HG02678 (cell line): ENCODE results near the gene PAK5.

Source experiments
- ATAC-seq: cut with Tn5 transposase; IDR thresholded peaks from one replicate; pipeline ENCODE4 v1.9.1; 2021; ENCODE audit warnings: mild to moderate bottlenecking, moderate library complexity; ENCODE audit not compliant: unreplicated experiment

PAK5 gene

DNA sequence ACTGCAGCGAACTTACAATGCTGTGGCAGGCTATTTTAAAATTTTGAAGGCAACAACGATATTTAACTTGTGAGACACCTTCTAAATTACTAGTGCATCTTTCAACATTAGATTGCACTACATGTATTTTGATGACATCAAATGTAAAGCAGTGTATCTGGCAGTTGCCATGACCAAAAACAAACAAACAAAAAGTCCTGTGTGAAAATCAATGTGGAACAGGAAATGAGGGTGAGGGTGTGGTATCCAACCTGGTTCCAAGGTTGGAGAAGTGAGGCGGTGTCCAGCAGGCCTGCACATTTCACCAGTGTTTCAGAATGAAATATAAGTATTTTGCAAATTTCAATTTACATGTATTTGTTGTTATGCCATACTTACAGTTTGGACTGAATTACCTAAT is 212.5 kb downstream of the PAK5 start:
- no peak for ATAC-seq

DNA sequence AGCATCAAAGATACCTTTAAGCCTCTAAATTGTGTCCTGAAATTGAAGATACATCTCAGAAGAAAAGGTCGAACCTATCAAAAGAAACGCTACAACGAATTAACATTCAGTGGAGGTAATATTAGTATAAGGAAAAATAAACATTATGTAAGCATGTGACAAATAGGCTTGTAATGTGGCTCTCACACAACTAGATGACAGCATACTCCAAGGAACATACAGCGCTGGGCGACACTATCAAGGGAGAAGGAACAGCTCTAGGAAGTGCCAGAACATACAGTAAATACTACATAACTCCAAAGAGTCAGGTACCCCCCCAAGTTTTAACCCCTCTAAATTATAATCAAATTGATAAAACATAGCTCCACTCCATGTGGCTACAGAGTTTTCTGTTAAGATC is 220.9 kb downstream of the PAK5 start:
- ATAC-seq, result no peak

DNA sequence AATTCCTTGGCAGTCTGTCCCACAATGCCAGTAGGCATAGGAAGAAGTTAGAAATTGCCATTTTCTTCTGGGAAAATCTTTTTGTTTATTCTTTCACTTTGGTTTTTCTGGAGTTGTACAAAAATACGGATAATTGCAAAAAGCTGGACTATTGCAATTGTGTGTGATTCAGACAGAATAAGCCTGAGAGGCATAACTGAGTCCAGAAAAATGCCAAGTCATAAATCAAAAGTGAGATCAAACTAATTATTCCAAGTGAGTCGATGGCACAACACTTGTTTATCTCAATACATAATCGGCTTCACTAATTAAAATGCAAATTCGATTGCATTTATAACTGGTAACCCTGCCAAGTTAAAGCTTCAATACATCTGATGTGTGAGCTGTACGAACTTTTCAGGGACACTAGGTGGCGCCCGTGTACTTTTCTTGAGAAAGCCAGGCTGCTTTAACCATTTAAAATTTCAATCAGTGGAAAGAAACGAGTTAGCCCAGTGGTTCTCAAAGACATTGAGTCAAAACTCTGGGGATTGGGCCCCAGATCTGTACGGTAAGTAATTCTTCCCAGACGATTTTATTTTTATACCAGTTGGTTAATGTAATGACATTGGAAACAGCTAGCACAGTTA is 221.9 kb downstream of the PAK5 start:
- peak; percentile 38 for ATAC-seq

DNA sequence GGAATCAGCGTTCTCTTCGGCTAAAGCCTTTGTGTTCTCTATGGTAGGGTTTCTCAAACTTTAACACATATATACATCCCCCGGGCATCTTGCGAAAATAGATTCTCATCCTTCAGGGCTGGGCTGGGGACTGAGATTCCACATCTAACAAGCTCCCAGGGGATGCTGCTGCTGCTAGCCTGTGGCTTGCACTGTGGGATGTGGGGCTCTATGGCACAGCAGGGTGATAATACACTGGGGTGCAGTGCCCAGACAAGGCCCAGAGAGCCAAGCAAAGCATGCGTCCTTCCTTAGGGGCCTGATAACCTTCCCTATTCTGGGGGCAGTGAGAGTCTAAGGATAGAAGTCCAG is 222.4 kb downstream of the PAK5 start:
- peak; percentile 13 for ATAC-seq

DNA sequence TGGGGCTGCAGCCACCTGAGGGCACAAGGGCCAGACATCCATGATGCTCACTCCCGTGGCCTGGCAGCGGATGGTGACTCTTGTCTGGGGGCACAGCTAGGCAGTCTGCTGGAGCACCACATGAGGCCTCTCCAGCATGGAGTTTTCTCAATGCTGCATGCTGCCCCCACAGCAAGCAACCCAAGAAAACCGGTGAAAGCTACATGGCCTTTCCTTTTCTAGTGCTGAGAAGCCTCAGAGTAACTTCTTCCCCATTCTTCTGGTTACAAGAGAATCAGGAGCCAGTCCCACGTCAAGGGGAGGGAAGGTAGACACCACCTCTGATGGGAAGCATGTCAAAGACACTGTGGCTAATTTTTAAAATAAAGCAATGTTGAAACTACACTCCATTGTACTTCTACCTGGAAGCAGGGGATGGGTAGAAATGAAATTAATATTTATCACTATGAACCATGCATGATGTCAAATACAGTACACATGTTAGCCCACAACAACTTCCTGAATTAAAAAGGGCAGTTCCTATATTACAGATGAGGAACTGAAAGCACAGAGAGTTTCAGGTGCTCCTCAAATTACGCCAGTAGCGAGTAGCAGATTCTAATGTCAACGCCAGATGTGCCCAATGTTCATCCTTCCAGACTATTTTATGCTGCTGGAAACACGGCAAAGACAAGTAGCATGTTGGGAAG is 223.0 kb downstream of the PAK5 start:
- ATAC-seq, result peak; percentile 97

DNA sequence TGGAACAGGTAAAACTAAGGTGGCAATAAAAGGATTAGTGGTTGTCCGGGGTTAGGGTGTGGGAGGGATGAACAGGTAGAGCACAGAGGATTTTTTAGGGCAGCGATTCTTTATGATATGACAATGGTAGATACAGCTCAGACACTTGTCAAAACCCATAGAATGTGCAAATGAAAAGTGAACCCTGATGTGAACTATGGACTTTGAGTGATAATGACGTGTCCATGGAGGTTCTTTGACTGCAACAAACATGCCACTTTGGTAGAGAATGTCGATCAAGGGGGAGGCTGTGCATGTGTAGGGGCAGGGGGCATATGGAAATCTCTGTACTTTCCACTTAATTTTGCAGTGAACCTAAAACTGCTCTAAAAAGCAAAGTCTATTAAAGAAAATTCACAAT is 223.8 kb downstream of the PAK5 start:
- no peak for ATAC-seq

DNA sequence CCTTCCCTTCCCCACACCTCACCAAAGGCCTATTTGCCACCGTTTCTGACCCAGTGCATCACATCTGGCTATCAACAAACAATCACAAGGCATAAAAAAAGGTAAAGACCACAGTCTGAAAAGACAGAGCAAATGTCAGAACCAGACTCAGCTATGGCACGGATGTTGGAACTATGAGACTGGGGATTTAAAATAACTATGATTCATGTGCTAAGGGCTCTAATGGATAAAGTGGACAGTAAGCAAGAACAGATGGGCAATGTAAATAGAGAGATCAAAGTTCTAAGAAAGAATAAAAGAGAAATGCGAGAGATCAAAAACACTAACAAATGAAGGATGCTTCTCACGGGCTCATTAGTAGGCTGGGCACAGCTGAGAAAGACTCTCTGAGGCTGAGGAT is 225.0 kb downstream of the PAK5 start:
- ATAC-seq, result no peak

DNA sequence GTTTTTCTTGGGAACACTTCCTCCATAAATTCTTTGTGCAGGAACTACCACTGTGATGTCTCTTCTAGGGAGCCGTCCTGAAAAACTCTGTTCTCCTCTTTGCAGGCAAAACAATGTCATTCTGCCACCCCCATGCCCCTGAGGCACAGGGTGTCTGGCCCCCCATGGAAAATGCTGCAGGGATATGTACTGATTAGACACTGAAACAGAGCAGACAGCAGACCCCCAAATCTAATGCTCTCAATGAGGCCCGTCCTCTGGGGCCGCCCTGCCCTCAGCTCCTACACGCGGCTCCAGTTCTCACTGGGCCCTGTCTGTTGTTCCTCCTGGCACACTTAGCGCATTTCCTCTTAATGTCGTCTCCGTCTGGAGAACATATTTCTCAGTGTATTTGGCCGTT is 227.0 kb downstream of the PAK5 start:
- ATAC-seq, result no peak

DNA sequence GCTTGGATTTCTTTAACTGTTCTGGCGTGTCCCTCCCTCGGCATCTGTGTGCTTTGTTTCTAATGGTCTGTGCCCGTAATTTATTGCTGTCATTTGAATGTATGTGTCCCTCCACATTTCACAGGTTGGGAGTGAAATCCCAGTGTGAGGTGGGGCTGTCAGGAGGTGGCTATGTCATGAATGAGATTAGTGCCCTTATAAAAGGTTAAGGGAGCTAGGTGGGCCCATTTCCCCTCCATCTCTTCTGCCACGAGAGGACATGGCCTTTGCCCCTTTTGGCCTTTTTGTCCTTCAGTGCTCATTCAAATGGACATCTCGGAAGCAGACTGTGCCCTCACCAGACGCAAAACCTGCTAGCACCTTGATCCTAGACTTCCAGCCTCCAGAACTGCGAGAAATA is 228.2 kb downstream of the PAK5 start:
- ATAC-seq, result no peak

DNA sequence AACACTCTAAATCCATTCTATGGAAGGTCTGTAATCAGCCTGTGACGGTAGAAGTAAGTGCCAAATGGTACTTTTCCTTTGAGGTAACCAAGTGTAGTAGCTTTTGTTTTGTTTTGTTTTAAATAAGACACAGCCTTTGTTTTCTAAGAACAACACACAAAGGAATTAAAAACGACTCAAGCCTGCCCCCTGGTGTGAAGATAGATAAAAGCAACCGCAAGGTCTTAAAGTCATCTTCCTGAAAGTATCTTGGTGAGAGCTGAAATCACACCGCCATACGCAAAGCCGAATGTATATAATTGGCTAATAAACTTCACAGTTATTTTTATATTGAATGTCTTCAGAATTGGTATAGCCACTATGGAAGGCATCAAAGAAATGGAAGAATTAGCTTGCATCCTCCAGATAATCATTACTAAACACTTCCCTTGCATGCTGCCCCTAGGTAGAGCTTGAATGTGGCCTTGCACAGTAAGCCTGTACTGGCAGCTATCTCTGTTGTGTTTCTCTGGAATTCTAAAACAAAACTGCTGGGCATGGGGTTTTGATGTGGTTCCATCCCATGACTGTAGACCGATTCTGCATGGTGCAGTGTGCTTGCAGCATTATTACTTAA is 228.9 kb downstream of the PAK5 start:
- no peak for ATAC-seq

DNA sequence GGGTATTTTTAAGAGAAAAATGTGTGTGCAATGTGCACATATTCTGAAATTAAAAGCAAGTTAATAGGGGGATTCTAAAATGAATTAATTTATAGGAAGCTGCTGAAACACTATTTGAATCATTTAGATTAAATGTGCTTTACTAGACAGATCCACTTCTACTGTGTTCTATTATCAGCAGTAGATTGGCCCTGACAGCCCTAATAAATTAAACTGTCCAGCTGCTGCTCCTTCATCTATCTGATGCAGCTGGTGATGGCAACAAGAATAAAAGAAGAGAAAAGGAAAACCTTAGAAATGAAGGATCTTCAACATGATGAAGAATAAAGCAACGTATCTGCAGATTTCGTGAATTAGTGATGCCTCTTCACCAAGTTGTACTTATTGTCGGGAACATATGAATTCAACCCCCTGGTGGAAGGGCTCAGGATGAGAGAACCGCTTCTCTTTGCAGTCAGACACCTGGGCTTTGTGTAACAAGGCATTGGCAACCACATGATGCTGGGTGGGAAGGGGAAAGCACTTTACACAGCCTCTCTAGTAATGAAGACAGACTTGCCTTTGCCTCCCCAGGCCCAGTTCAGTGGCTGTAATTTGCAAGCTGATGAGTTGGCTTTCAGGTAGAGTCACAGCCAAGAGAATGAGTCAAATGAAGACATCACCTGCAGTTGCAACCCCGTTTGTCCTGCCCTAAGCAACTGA is 230.1 kb downstream of the PAK5 start:
- ATAC-seq, result no peak

DNA sequence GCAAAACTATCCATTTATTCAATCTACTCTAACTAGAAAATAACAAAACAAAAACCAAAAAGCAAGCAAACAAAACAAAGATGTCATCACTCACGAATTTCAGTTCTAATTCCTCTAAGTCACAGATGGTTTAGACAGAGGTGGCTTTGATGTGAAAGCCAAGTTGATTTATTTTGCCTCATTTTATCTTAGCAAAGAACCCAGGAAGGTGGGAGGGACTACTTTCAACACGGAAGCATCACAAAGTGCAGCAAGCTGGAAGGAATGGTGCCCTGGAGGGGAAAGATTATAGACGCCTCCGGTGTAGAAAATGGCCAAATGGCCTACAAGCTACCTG is 236.1 kb downstream of the PAK5 start:
- no peak for ATAC-seq

DNA sequence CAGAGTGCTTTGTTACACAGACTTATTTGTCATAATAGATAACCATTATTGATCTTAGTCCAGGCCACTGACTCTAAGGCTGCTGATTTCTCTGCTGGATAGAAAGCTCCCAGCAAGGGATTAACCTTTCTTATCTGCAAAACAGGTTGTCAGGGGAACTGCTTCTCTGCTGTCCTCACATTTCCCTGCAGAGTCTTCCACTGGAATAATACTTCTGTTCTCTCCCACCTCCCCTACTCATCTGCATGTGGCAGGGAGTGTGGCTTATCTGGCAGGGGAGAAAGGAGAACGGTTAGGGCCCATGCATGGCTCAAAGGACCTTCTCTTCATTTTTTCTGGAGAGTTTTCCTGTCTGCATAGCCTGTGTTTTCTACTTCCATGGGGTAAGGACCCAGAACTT is 238.3 kb downstream of the PAK5 start:
- no peak for ATAC-seq

DNA sequence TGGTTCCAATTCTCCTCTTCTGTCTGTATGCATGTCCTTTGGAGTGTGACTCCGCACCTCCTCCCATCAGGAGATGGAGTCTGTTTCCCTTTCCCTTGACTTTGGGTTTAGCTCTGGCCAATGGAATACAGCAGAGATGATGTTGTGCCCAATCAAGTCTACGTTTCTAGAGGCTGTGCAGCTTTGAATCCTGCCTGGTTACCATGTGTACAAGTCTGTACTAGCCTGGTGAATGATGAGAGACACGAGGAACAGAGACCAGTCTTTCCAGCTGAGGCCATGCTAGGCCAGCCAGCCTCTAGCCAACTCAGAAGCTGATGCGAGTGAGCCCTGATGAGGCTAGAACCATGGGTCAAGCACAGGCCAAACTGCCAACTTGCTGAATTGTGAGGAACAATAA is 241.3 kb downstream of the PAK5 start:
- no peak for ATAC-seq

DNA sequence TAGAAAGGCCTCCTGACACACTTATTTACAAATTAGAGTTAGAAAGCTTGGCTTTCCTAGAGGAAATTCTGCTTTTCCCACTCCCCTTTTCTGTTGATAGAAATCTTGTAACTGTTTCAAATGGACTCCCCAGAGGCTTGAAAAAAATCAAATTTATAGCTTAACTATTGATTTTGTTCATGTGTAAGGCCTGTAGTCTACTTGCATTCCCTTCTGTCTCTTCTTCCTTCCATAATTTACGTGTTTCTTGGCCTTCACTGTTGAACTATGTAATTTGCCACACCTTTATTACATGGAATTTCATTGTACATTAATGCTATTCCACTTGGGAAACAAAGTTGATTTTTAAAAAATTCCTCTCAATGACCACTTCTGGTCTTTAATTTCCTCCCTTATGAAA is 243.1 kb downstream of the PAK5 start:
- ATAC-seq, result no peak

DNA sequence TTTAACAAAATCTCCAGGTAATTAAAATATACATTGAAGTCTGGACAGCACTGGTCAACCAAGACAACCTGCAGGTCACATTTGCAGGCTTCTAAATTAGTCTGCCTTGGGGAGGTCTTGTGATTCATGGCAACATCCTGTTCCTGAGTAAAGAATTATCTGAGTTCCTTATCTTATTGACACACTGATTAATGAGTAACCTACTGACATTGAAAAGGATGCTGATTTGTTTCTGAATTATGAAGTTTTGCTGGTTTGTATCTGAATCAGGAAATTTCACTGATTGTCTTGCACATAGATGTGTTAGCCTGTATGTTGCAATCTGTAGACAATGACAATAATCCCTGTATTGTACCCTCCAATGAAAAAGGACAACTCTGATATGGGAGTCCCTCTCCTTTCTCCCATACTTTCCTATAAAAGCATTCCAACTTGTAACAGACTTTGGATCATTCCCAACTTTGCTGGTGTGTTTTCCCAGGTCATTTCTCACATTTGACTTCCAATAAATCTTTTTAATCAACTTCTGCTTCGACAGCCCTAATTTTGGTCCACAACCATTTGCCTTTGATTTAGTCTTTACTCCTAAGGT is 244.5 kb downstream of the PAK5 start:
- no peak for ATAC-seq

DNA sequence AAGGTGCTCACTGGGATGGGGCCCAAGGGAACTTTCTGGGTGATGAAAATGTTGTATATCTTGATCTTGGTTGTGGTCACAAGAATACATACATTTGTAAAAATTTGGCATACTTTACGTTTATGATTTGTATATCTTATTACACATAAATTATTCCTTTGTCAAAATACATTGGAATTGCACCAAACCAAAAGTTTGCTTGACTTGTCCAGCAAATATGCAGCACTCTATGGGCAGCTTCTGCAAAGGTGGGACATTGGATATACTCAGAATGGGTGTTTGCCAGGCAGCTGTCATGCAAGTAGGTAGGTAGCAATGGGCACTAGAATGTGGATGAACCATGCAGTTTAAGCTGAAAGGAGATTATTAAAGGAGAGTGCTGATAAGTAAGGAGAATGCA is 246.5 kb downstream of the PAK5 start:
- ATAC-seq, result no peak

DNA sequence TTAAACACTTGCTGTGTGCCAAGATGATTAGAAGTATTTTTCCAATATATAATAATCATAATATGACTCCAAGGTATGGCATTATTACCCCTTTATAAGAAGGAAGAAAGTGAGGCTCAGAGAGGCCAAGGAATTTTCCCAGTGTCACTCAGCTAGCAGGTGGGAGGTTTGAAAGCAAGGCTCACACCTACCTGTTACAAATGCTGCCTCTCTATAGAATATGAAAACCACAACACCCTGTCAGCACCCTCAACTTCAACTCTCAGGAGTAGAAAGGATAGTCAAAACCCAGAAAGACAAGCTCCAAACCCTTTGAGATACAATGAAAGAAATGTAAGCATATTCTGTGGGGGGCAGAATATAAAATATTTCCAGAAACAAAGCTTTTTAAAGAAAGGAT is 247.8 kb downstream of the PAK5 start:
- no peak for ATAC-seq

DNA sequence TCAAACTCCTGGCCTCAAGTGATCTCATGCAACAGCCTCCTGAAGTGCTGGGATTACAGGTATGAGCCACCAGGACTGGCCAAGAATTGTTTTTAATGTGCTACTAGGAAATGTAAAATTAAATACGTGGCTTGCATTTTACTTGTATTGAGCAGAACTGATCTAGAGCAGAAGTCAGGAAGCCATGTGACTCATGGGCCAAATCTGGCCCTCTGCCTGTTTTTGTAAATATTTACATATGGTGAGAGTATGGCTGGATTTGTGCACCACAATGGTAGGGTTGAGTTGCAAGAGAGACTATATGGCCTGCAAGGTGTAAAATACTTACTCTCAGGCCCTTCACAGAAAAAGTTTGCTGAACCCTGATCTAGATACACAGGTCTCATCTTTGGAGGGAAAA is 248.7 kb downstream of the PAK5 start:
- ATAC-seq, result no peak

DNA sequence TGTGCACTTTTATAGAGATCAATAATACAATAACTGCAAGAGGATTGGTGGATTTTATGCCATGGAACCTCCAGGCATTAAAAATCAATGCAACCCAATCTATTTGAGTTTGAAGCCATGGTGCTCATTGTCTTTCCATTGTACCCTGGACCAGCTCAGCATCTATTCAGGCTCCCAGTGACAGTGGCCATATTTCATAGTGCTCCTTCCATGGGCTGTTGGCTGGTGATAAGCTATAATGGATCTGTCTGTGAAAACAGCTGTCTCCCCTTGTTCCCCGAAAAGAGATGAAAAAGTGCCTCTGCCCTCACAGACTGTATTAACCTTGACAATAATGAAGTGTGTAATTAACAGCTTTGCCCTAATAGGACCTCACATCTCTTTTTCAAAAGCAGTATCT is 250.2 kb downstream of the PAK5 start:
- no peak for ATAC-seq

DNA sequence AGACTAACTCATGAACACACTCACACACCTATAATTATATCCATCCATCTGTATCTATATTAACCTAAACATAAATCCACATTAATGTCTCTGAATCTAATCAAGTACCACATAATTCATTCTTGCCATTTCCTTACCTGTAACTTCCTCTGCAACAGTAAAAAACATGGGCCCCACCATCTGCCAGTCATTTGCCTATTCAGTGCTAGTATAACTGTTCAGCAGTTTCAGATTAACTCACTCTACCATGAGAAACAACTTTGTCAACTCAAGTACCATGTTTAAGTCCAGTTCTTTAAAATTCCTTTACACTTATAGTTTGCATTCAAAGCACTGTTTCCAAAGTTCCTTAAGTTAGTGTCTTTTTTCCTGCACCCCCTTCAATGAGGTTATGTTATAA is 255.7 kb downstream of the PAK5 start:
- no peak for ATAC-seq

DNA sequence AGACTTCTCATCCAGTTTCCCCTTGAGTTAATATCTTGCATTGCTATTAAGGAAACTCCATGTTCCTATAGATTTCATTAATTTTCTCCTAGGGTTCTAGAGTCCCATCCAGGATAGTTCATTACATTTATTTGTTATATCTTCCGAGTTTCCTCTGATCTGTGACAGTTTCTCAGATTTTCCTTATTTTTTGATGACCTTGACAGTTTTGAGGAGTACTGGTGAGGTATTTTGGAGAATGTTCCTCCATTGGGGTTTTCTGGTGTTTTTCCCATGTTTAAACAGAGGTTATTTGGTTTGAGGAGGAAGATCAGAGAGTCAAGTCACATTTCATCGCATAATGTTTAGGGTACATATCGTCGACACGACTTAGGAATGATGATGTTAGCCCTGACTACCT is 256.7 kb downstream of the PAK5 start:
- no peak for ATAC-seq
